SH-SY5Y (cell line): ENCODE measurements around the gene UBR1.

ENCODE experiments used
- GATA2 ChIP-seq: IDR thresholded peaks from 2 replicates; pipeline ENCODE4 v1.6.1; 2011; ENCODE audit warnings: mild to moderate bottlenecking, low read depth, low read length
- GATA3 ChIP-seq: IDR thresholded peaks from 2 replicates; pipeline ENCODE4 v1.6.1; 2011; ENCODE audit warnings: low read depth, mild to moderate bottlenecking, low read length, moderate library complexity

Gene UBR1

GRCh38 chr15:43105778-43106485 lies at the start of gene UBR1:
Gene UBR1 (minus strand): TSS chr15:43106038. CDS start chr15:43106022, 16 bp downstream.
- TF ChIP-seq GATA3 (no peak), GATA2 (peak; percentile 51)

GRCh38 chr15:43153269-43153668 lies 47.4 kb upstream of the UBR1 start:
- TF ChIP-seq GATA3 (no peak), GATA2 (no peak)

GRCh38 chr15:43151688-43152087 lies 45.9 kb upstream of the UBR1 start:
- TF ChIP-seq GATA2 (no peak), GATA3 (no peak)

- TF ChIP-seq GATA3 (no peak), GATA2 (no peak)
Measured at GRCh38 chr15:43150191-43150929, 44.5 kb upstream of the UBR1 start.

GRCh38 chr15:43146184-43146583 lies 40.3 kb upstream of the UBR1 start:
- TF ChIP-seq GATA3 (no peak), GATA2 (no peak)

- TF ChIP-seq GATA2 (no peak), GATA3 (no peak)
Measured at GRCh38 chr15:43144512-43144911, 38.7 kb upstream of the UBR1 start.

GRCh38 chr15:43143203-43143941 lies 37.5 kb upstream of the UBR1 start:
- TF ChIP-seq GATA3, result no peak
- TF ChIP-seq GATA2, result no peak

GRCh38 chr15:43135351-43135750 lies 29.5 kb upstream of the UBR1 start:
- TF ChIP-seq GATA2 (no peak), GATA3 (no peak)

- TF ChIP-seq GATA3, result no peak
- TF ChIP-seq GATA2, result no peak
Measured at GRCh38 chr15:43134157-43134635, 28.4 kb upstream of the UBR1 start.

- TF ChIP-seq GATA3, result no peak
- TF ChIP-seq GATA2, result no peak
Measured at GRCh38 chr15:43133430-43134156, 27.8 kb upstream of the UBR1 start, which contains the start of gene TMEM62. Gene TMEM62 (plus strand): TSS chr15:43133586. CDS start chr15:43133803, 217 bp downstream.

GRCh38 chr15:43132830-43133429 lies 27.1 kb upstream of the UBR1 start:
- TF ChIP-seq GATA2, result no peak
- no peak for TF ChIP-seq GATA3

GRCh38 chr15:43128980-43129335 lies 23.1 kb upstream of the UBR1 start:
- TF ChIP-seq GATA3 (no peak), GATA2 (no peak)

GRCh38 chr15:43127752-43128151 lies 21.9 kb upstream of the UBR1 start:
- TF ChIP-seq GATA3 (no peak), GATA2 (no peak)
